ENCODE results near the gene CCDC192.
"Not testable (repeated sequence)": the region's sequence is repeated elsewhere in the genome, so short reads cannot be mapped to it uniquely, and the experiment has no call there.

The CCDC192 gene

DNA sequence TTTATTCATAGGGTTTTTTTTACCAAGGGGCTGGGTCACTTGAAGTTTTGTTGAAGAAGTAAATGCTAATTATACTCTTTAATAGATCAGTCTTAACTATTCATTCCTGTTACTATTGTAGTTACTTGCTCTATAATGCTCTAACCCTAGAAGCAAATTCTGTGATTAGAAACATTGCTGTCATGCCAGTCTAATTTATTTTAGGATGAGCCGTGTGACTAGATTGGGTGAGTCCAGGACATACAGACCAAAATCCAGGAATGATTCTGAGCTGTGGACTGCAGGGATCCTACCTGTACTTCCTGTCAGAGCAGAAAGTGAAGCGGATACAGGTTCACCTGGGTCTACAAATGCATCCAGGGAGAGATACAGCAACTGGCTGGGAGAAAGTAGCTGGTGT, 757 bp upstream of the CCDC192 start:
- TF ChIP-seq, protein P1, sequence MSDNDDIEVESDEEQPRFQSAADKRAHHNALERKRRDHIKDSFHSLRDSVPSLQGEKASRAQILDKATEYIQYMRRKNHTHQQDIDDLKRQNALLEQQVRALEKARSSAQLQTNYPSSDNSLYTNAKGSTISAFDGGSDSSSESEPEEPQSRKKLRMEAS (IDR thresholded peaks at IDR 0.05; ENCODE audit: low read depth, low read length) = no peak
- TF ChIP-seq POLR2A (IDR thresholded peaks at IDR 0.05; ENCODE audit: extremely low read depth, insufficient read length) = no peak
- no peak for TF ChIP-seq MYC (IDR thresholded peaks at IDR 0.05; ENCODE audit: low read depth, low read length)
- TF ChIP-seq, protein P2, sequence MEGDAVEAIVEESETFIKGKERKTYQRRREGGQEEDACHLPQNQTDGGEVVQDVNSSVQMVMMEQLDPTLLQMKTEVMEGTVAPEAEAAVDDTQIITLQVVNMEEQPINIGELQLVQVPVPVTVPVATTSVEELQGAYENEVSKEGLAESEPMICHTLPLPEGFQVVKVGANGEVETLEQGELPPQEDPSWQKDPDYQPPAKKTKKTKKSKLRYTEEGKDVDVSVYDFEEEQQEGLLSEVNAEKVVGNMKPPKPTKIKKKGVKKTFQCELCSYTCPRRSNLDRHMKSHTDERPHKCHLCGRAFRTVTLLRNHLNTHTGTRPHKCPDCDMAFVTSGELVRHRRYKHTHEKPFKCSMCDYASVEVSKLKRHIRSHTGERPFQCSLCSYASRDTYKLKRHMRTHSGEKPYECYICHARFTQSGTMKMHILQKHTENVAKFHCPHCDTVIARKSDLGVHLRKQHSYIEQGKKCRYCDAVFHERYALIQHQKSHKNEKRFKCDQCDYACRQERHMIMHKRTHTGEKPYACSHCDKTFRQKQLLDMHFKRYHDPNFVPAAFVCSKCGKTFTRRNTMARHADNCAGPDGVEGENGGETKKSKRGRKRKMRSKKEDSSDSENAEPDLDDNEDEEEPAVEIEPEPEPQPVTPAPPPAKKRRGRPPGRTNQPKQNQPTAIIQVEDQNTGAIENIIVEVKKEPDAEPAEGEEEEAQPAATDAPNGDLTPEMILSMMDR (IDR thresholded peaks at IDR 0.05; ENCODE audit: low read depth, low read length) = no peak
- no peak for DNase-seq (ENCODE audit: low read depth)
- H3K4me3 ChIP-seq (ENCODE audit: low read depth, low read length) = no peak overlapping the region

DNA sequence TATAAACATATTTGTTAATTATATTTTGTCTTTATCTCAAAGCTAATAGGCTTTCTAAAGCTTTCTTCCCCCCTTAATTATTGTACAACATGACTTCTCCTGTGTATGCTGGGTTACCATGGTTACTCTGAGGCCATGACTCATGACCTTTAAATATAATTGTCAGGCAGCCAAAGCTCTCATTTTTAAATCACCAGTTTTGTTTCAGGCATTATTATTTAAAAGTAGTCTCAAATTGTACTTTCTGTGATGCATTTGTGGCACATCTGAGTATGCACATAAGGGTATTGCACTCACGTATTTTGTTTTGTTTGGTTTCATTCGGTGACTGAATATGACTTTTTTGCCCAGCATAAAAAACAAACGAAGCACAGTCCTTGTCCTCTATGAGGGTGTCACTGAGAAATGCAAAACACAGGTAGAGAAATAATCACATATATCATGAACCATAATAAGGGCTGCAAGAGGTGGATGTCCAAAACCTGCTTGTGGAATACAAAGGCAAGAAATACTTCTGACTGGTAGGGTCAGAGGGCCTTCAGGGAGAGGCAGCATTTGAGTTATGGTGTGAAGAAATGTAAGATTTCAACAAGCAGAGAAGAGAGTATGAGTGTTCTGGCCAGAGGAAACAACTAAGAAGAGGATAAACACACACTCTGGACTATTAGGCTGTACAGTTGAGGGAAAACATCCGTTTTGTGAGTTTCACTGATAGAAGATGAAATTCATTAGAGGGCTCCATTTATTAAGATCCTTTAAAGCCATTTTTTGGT, 2.1 kb downstream of the CCDC192 start:
- TF ChIP-seq MYC (IDR thresholded peaks at IDR 0.05; ENCODE audit: low read depth, low read length) (no peak), POLR2A (IDR thresholded peaks at IDR 0.05; ENCODE audit: extremely low read depth, insufficient read length) (no peak)
- TF ChIP-seq, protein P2 (IDR thresholded peaks at IDR 0.05; ENCODE audit: low read depth, low read length) = no peak
- TF ChIP-seq, protein P1 (IDR thresholded peaks at IDR 0.05; ENCODE audit: low read depth, low read length) = no peak
- peak; percentile 70 for DNase-seq (ENCODE audit: low read depth)
- H3K4me3 ChIP-seq (ENCODE audit: low read depth, low read length) = no peak overlapping the region

DNA sequence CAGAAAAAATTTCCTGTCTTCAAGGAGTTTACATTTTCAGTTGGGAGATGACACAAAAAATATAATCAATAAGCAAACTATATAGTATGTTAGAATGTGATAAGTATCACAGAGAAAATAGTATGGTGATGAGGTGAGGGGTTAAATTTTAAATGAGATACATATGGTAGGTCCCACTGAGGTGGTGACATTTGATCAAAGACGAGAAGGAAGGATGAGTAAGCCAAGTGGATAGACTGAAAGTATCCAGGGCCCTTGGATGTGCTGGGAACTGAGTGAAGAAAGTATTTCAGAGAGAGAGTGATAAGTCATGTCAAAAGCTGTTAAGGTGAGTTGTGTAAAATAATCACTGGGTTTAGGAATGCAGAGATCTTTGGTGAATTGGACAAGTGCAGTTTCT, 3.5 kb downstream of the CCDC192 start:
- no peak overlapping the region for H3K4me3 ChIP-seq (ENCODE audit: low read depth, low read length)
- TF ChIP-seq MYC (IDR thresholded peaks at IDR 0.05; ENCODE audit: low read depth, low read length) (no peak), POLR2A (IDR thresholded peaks at IDR 0.05; ENCODE audit: extremely low read depth, insufficient read length) (no peak)
- TF ChIP-seq, protein P2 (IDR thresholded peaks at IDR 0.05; ENCODE audit: low read depth, low read length) = no peak
- TF ChIP-seq, protein P1 (IDR thresholded peaks at IDR 0.05; ENCODE audit: low read depth, low read length) = no peak
- no peak for DNase-seq (ENCODE audit: low read depth)

DNA sequence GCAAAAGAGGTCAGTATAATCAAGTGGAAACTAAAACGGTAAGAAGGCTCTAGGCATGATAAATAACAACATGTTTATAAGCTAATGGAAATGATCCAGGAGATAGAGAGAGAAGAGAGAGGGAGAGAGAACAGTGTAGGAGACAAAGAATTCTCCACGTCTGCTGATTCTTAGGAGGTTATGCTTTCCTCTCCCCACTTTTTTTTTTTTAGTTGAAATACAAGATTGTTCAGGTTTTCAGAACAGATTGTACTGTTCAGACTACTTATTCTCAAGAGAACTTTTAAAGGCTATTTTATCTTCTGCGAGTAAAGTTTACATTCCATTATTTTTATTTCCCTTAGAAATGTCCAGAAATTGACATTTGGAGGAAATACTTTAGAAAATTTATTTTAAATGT, 4.0 kb downstream of the CCDC192 start:
- DNase-seq (ENCODE audit: low read depth) = no peak
- TF ChIP-seq POLR2A (IDR thresholded peaks at IDR 0.05; ENCODE audit: extremely low read depth, insufficient read length) = no peak
- TF ChIP-seq, protein P1 (IDR thresholded peaks at IDR 0.05; ENCODE audit: low read depth, low read length) = no peak
- TF ChIP-seq, protein P2 (IDR thresholded peaks at IDR 0.05; ENCODE audit: low read depth, low read length) = no peak
- H3K4me3 ChIP-seq (ENCODE audit: low read depth, low read length) = no peak overlapping the region

DNA sequence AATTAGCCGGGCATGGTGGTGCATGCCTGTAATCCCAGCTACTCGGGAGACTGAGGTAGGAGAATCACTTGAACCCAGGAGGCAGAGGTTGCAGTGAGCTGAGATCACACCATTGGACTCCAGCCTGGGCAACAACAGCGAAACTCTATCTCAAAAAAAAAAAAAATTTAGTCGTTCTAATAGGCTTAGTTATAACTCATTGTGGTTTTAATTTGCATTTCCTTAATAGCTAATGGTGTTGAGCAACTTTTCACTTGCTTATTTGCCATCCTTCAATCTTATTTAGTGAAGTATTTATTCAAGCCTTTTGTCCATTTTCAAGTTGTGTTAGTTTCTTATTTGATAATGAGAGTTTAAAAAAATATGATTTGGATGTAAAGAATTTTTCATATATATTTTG, 9.9 kb downstream of the CCDC192 start:
- DNase-seq (ENCODE audit: low read depth); H3K4me3 ChIP-seq (ENCODE audit: low read depth, low read length): not testable (repeated sequence)

DNA sequence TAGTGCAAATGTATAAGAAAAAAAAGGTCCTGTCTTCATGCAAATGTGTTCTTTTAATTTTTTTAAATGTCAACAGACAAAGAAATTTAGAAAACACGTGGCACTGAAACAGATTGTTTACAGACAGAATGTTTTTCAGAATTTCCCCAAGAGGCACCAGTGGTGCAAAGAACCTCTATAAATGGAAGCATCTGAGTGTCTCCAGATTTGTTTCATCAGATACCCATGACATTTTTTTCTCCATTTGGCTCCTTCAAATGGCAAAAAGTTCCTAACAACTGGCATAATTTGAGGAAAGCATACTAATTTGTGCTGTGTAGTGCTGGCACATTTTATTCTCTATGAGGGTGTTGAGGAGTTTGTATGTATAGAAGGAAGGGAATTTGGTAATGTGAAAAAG, 15.0 kb downstream of the CCDC192 start:
- no peak overlapping the region for H3K4me3 ChIP-seq (ENCODE audit: low read depth, low read length)
- TF ChIP-seq POLR2A (IDR thresholded peaks at IDR 0.05; ENCODE audit: extremely low read depth, insufficient read length) (no peak), MYC (IDR thresholded peaks at IDR 0.05; ENCODE audit: low read depth, low read length) (no peak)
- TF ChIP-seq, protein P1 (IDR thresholded peaks at IDR 0.05; ENCODE audit: low read depth, low read length) = no peak
- TF ChIP-seq, protein P2 (IDR thresholded peaks at IDR 0.05; ENCODE audit: low read depth, low read length) = no peak
- no peak for DNase-seq (ENCODE audit: low read depth)
